Hepatocyte (in vitro differentiated cells): Measurements from ENCODE around the gene HSPBP1.

Source experiments
- EZH2 ChIP-seq: fragments of 200-600 bp; sonication (generic); IDR thresholded peaks from 2 replicates; pipeline ENCODE4 v1.6.1; 2016; ENCODE audit warnings: antibody characterized with exemption, mild to moderate bottlenecking, borderline replicate concordance
- TF ChIP-seq, protein P1 (sequence below): fragments of 200-600 bp; sonication (generic); IDR thresholded peaks from 2 replicates; pipeline ENCODE4 v1.5.1; 2016; ENCODE audit warnings: antibody characterized with exemption, mild to moderate bottlenecking; ENCODE audit not compliant: poor library complexity

DNA sequence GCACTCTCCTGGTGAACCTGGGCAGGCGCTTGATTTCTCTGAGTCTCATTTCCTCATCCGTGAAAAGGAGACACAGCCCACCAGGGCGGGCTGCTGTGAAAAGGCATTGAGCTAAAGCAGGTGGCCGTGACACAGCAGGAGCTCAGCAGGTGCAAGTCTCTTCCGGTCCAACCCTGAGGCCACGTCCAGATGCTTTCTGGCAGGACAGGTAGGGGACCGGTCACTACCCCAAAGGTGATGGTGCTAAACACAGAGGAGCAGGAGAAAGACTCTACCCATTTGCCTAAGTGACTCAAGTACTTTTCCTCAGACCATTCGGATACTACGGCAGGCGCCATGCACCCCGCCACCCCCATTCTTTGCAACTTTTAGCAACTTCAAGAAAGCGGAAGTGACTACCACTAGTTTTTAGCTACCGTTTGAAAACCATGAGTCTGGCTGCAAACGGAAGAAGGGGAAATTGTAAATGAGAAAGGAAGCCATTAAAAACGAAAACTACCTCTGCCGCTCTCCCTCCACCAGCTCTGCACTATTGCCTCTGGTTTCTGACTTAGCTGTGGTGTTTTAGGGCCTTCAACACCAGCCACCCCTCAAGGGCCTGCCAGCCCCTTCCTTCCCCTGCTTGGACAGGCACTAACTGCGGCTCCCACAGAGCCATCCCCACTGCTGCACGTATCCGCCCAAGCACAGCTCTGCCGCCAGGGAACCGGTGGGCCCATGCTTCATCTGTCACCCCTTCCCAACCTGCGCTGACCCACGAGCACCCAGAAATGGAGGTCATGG is 25.9 kb downstream of the HSPBP1 start:
- TF ChIP-seq, protein P1, sequence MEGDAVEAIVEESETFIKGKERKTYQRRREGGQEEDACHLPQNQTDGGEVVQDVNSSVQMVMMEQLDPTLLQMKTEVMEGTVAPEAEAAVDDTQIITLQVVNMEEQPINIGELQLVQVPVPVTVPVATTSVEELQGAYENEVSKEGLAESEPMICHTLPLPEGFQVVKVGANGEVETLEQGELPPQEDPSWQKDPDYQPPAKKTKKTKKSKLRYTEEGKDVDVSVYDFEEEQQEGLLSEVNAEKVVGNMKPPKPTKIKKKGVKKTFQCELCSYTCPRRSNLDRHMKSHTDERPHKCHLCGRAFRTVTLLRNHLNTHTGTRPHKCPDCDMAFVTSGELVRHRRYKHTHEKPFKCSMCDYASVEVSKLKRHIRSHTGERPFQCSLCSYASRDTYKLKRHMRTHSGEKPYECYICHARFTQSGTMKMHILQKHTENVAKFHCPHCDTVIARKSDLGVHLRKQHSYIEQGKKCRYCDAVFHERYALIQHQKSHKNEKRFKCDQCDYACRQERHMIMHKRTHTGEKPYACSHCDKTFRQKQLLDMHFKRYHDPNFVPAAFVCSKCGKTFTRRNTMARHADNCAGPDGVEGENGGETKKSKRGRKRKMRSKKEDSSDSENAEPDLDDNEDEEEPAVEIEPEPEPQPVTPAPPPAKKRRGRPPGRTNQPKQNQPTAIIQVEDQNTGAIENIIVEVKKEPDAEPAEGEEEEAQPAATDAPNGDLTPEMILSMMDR = no peak
- no peak for TF ChIP-seq EZH2
